Colon (tissue), 2 donors: ENCODE measurements around the gene TRMT2A.

ENCODE experiments used
- FAIRE-seq: peaks from 2 replicates; lab custom pipeline; 2012; peaks lifted over from hg19 to GRCh38; lab: Jason Lieb, UNC
- donor health status: control.
- donor health status: control.

TRMT2A gene

GRCh38 chr22:20118300-20119020, 1.4 kb upstream of the TRMT2A start:
- FAIRE-seq, result no peak

DNA sequence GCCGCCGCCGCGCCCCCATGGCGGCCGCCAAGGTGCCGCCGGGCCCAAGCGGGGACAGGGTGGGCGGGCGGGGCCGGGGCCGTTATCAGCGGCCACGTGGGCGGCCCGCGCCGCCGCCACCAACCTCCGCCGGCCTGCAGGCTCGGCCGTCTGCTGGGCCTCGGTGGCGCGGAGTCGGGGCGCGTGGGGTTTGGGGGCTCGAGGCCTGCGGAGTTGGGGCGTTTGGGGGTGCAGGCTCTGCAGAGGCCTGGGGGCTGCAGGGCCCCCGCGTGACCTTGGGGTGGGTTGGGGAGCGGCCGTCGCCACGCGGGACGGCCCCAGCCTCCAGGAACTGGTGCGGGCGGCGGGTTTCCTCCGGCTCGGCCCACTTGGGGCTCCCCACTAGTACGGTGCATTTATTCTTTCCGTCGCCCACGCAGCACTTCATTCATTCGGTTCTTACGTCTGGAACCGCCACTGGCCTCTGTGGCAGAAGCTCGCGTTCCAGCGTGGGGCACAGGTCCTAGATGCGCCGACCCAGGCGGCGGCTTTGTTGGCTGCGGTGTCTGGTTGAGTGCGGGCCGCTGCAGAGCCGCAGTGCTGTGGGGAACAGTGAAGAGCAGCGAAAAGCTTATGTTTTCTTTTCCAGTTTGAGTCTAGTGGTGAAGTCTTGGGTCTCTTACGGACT, 740 bp upstream of the TRMT2A start:
- no peak for FAIRE-seq

DNA sequence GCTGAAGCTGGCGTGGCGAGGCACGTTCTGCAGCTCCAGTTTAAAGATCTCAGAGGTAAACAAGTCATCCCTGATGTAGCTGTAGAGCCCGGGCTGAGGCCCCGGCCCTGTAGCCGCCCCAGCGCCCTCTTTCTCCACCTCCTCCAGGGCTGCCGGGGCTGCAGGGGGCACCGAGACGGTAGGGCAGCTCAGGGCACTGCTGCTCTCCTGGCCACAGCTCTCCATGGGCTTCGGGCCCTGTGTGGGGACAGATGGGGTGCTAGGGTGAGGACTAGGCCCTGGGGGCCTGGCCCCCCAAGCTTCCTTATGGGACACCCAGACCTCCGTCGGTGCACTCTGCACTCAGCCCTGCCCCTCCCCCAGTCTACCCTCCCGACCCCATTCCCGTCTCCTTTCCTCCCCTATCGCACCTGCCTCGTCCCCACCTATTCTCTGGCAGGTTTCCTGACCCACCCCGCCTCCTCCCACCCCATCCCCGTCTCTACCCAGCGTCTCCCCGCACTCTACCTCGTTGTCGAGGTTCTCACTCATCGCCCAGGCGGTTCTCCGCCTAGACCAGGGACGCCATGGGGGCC, 563 bp downstream of the TRMT2A start:
- no peak for FAIRE-seq

GRCh38 chr22:20115691-20116375, 1.2 kb downstream of the TRMT2A start, which contains the start of gene RANBP1:
TSS of gene RANBP1 (plus strand) at chr22:20116104. CDS start at chr22:20116185, 81 bp downstream.
- no peak for FAIRE-seq

- FAIRE-seq, result no peak
These were observed 2.2 kb downstream of the TRMT2A start for GRCh38 chr22:20114506-20115475.

GRCh38 chr22:20113551-20114310, 3.3 kb downstream of the TRMT2A start:
- no peak for FAIRE-seq

GRCh38 chr22:20112623-20113511, 4.2 kb downstream of the TRMT2A start:
- no peak for FAIRE-seq

DNA sequence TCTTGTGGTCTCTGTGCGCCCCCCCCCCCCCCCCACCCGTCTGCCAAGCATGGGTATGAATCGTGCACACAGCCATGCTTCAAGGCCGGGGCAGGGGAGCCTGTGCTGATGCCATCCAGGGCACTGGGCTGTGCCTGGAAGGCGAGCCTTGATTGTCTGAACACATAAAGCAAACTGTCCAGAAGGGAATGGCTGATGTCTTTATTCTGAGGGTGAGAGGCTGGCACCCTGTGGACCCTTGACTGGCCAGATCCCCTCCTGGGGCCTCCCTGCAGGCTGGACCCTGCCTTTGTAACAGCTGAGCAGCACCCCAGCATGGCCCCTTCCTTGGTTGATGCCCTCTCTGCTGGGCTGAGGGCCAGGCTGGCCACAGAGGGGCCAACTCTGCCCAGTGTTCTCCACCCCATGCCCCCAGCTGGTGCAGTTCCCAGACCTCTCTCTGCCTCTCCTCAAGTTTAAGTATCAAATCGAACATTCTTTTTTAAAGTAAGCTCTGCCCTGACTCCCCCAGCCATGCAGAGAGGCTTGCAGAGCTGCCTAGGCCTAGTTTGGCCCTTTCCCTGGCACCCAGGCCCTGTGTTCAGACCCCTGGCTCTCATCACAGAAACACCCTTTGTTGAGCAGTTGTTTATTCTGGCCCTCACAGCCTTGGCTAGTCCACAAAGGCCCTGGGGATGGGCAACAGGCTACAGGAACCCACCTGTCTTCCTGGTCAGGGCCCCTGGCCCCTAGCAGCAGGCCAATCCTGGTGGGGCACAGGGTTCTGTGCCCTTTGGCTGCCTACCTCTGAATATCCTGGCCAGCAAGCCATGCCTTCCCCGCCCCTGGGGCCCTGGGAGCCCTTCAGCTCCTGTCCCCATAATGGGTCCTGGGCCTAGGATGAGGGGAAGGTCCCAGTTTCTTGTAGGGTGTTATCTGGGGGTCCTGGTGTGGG, 5.1 kb downstream of the TRMT2A start:
- no peak for FAIRE-seq

- no peak for FAIRE-seq
These were observed 5.9 kb downstream of the TRMT2A start for GRCh38 chr22:20111045-20111688.

GRCh38 chr22:20110359-20110985, 6.6 kb downstream of the TRMT2A start:
- no peak for FAIRE-seq

DNA sequence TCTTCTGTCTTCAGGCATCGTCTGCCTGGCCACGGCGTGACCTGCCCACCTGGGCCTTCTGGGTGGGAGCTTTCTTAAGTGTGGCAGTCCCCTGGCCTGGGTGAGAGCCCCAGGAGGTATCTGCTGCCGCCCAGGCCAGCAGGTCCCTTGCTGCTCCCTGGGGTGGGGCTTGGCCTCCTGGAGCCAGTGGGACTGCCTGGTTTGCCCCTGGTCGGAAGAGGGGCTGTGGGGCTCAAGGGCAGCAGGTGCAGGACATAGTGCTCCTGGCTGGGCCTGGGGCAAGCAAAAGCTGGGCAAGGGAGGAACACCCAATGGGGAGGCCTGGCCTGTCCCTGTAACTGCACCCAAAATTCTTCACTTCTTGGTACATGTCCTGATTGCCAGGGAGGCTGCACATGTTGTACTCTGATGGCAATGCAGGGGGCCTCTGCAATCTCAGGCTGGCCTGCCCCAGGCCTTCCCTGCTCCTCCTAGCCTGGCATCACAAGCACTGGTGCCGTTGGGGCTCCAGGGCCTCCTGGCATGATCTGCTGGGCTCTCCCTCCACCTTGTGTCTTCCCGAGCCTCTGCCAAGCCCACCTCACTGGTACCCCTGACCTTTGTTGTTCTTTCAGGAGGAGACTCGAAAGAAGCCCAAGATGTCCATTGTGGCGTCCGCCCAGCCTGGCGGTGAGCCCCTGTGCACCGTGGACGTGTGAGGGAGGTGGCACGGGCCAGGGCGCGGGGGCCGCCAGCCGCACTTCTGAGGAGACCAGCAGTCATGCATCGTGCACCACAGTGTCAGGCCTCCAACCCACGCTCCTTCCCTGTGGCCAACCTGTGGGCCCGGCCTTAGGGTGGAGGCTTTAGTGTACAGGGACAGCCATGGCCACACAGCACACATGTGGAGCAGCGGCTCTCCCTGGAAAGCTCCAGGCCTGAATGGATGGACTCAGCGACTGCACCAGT, 7.3 kb downstream of the TRMT2A start:
- FAIRE-seq, result no peak

DNA sequence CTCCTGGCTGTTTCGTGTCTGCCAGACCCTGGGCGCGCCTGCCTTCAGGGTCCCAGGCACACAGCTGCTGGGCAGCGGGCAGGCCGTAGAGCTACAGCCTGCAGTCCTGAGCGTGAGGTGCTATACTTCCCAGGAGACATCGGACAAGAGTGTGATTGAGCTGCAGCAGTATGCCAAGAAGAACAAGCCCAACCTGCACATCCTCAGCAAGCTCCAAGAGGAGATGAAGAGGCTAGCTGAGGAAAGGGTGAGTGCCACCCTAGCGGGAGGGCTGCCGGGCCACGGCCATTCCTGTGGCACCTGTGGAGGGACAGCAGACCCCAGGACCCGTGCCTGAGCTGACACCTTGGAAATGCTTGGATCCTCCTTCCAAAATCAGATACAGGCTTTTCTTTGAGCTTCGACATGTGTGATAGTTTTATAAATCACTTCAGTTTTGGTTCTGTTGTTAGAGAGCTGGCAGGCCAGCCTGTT, 8.2 kb downstream of the TRMT2A start:
- no peak for FAIRE-seq

GRCh38 chr22:20107951-20108756, 8.9 kb downstream of the TRMT2A start:
- no peak for FAIRE-seq

DNA sequence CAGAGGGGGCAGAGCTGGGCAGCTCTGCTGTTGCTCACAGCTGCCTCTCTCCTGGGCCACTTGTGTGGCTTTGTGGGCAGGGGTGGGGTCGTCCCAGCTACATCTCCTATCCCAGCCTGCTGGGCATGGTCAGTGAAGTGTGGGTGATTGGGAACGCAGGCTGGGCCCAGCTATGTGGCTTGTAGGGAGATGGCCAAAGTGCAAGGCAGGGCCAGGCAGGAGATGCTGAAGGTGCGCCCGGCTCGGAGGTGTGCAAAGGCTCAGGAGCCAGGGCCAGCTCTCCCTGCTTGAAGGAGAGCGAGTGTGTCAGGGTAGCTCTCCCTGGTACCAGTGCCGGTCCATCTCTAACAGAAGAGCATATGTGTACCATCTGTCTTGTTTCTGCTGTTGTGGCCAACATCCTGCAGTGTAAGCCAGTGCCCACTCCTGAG, 9.5 kb downstream of the TRMT2A start:
- no peak for FAIRE-seq

DNA sequence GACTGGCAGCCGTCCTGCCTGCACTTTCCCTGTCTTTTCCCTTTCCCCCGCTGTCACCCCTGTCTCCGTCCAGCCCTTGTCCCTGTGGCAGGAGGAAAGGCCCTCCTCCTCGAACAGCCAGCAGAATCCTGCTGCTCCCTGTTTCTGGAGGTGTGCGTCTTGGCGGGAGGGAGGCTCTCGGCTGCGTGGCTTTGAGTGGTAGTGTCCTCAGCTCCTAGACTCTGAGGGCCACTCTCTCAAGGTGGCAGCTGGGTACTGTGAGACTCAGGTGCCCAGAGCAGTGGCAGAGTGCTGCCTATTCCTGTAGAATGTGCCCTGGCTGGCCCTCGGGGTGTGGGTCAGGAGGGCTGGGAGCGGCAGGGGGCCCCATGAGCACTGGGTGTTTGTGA, 10.2 kb downstream of the TRMT2A start:
- no peak for FAIRE-seq
